ENCODE measurements around the gene MRPS26. TPM values are rescaled to one million over a fixed set of nuclear protein-coding genes. Genes with fewer than 3 reads are reported as not detected.
"Not testable (repeated sequence)": the region's sequence is repeated elsewhere in the genome, so short reads cannot be mapped to it uniquely, and the experiment has no call there.

Gene MRPS26
- total RNA-seq, 4 donors from 2014 or later, result 42.7 to 88.3 (median 54.3) TPM

GRCh38 chr20:3014662-3015061, 31.2 kb upstream of the MRPS26 start:
- H3K4me3 ChIP-seq, result no peak overlapping the region
- peaks cover 0 to 15% (median 7%) of the 10 kb centered on the region in 4 donors for H3K36me3 ChIP-seq
- intact Hi-C loops (cut with DNase I; ENCODE audit: low total_unique reads), result no loop called here
- no peaks in the 10 kb centered on the region for H3K9me3 ChIP-seq
- in situ Hi-C loops (cut with MboI; ENCODE audit: low pct_ligation_motif_present in 1 of 4, low pct_unique_long_range_greater_than_20kb in 1 of 4, low sequenced_read_pairs in 3 of 4), result no loop called here
- 88 to 96% methylated on average over 3 of the region's 3 CpGs for WGBS, 2 donors (ENCODE audit: low coverage in 1 of 2)
- H3K27me3 ChIP-seq, result no peaks in the 10 kb centered on the region
- DNase-seq, result no peak
- TF ChIP-seq POLR2AphosphoS5 (IDR thresholded peaks at IDR 0.05), result no peak
- no peak for TF ChIP-seq POLR2A (IDR thresholded peaks at IDR 0.05)
- TF ChIP-seq, protein P1, sequence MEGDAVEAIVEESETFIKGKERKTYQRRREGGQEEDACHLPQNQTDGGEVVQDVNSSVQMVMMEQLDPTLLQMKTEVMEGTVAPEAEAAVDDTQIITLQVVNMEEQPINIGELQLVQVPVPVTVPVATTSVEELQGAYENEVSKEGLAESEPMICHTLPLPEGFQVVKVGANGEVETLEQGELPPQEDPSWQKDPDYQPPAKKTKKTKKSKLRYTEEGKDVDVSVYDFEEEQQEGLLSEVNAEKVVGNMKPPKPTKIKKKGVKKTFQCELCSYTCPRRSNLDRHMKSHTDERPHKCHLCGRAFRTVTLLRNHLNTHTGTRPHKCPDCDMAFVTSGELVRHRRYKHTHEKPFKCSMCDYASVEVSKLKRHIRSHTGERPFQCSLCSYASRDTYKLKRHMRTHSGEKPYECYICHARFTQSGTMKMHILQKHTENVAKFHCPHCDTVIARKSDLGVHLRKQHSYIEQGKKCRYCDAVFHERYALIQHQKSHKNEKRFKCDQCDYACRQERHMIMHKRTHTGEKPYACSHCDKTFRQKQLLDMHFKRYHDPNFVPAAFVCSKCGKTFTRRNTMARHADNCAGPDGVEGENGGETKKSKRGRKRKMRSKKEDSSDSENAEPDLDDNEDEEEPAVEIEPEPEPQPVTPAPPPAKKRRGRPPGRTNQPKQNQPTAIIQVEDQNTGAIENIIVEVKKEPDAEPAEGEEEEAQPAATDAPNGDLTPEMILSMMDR (IDR thresholded peaks at IDR 0.05), result no peak
- TF ChIP-seq EP300 (IDR thresholded peaks at IDR 0.05; ENCODE audit: low read depth), result no peak
- no peak overlapping the region for H3K27ac ChIP-seq
- H3K4me1 ChIP-seq, result no peaks in the 10 kb centered on the region

- H3K27ac ChIP-seq; H3K9me3 ChIP-seq; H3K4me3 ChIP-seq; in situ Hi-C loops (cut with MboI; ENCODE audit: low pct_ligation_motif_present in 1 of 4, low pct_unique_long_range_greater_than_20kb in 1 of 4, low sequenced_read_pairs in 3 of 4); DNase-seq; H3K27me3 ChIP-seq; intact Hi-C loops (cut with DNase I; ENCODE audit: low total_unique reads); H3K4me1 ChIP-seq: not testable (repeated sequence)
- peaks cover 0 to 15% (median 7%) of the 10 kb centered on the region in 4 donors for H3K36me3 ChIP-seq
- WGBS, 2 donors (ENCODE audit: low coverage in 1 of 2), result 91% methylated on average over 5 of the region's 5 CpGs; no CpG with 5 or more reads in 1 of the 2 donors
These were observed 30.6 kb upstream of the MRPS26 start for GRCh38 chr20:3015302-3015701.

- intact Hi-C loops (cut with DNase I; ENCODE audit: low total_unique reads) (no loop called here), in situ Hi-C loops (cut with MboI; ENCODE audit: low pct_ligation_motif_present in 1 of 4, low pct_unique_long_range_greater_than_20kb in 1 of 4, low sequenced_read_pairs in 3 of 4) (no loop called here)
- H3K4me3 ChIP-seq, result no peak overlapping the region
- peaks cover 0 to 35% (median 11%) of the 10 kb centered on the region in 4 donors for H3K36me3 ChIP-seq
- DNase-seq, result no peak
- TF ChIP-seq, protein P1 (IDR thresholded peaks at IDR 0.05), result no peak
- TF ChIP-seq POLR2A (IDR thresholded peaks at IDR 0.05) (no peak), POLR2AphosphoS5 (IDR thresholded peaks at IDR 0.05) (no peak), EP300 (IDR thresholded peaks at IDR 0.05; ENCODE audit: low read depth) (no peak)
- no peaks in the 10 kb centered on the region for H3K4me1 ChIP-seq
- H3K27me3 ChIP-seq, result no peaks in the 10 kb centered on the region
- no peak overlapping the region for H3K27ac ChIP-seq
- 90% methylated on average over 4 of the region's 4 CpGs; no CpG with 5 or more reads in 1 of the 2 donors for WGBS, 2 donors (ENCODE audit: low coverage in 1 of 2)
- H3K9me3 ChIP-seq, result no peaks in the 10 kb centered on the region
These were observed 24.5 kb upstream of the MRPS26 start for GRCh38 chr20:3021327-3021726.

DNA sequence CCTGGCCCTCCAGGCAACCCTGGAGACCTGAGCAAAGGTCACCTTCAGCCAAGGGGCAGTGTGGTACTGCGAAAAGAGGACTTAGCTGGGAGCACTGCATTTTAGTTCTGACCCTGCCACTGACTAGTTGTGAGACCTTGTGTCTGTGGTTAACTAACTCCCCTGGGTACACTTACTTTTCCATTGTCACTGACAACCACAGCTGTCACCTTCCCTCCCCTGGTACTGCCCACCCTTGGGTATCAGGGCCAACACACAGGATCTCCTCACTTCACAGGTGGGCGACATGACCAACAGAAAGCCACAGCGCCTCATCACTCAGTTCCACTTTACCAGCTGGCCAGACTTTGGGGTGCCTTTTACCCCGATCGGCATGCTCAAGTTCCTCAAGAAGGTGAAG, 24.1 kb upstream of the MRPS26 start:
- in situ Hi-C loops (cut with MboI; ENCODE audit: low pct_ligation_motif_present in 1 of 4, low pct_unique_long_range_greater_than_20kb in 1 of 4, low sequenced_read_pairs in 3 of 4) (no loop called here), intact Hi-C loops (cut with DNase I; ENCODE audit: low total_unique reads) (no loop called here)
- no peaks in the 10 kb centered on the region for H3K27me3 ChIP-seq
- H3K36me3 ChIP-seq, result peaks cover 0 to 39% (median 10%) of the 10 kb centered on the region in 4 donors
- no peak overlapping the region for H3K27ac ChIP-seq
- H3K9me3 ChIP-seq, result no peaks in the 10 kb centered on the region
- H3K4me3 ChIP-seq, result no peak overlapping the region
- 93% methylated on average over 5 of the region's 5 CpGs; no CpG with 5 or more reads in 1 of the 2 donors for WGBS, 2 donors (ENCODE audit: low coverage in 1 of 2)
- TF ChIP-seq POLR2AphosphoS5 (IDR thresholded peaks at IDR 0.05) (no peak), POLR2A (IDR thresholded peaks at IDR 0.05) (no peak), EP300 (IDR thresholded peaks at IDR 0.05; ENCODE audit: low read depth) (no peak)
- TF ChIP-seq, protein P1 (IDR thresholded peaks at IDR 0.05), result no peak
- DNase-seq, result no peak
- no peaks in the 10 kb centered on the region for H3K4me1 ChIP-seq

DNA sequence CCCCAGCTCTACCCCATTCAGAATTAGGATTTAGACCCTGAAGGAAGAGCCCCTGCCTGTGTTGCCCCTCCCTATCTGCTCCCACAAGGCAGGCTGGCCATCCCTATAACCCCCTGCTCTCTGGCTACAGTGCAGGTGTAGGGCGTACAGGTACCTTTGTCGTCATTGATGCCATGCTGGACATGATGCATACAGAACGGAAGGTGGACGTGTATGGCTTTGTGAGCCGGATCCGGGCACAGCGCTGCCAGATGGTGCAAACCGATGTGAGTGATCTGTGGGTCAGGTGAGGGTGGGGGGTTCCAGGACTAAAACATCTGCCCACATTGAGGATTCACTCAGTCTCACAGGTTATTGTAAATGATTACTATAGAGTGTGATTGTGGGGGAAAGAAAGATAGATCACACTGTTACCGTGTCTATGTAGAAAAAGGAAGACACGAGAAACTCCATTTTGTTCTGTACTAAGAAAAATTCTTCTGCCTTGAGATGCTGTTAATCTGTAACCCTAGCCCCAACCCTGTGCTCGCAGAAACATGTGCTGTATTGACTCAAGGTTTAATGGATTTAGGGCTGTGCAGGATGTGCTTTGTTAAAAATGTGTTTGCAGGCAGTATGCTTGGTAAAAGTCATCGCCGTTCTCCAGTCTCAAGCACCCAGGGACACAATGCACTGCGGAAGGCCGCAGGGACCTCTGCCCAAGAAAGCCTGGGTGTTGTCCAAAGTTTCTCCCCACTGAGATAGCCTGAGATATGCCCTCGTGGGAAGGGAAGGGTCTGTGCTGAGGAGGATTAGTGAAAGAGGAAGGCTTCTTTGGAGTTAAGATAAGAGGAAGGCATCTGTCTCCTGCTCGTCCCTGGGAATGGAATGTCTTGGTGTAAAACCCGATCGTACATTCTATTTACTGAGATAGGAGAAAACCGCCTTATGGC, 23.0 kb upstream of the MRPS26 start:
- peaks cover 0 to 42% (median 7%) of the 10 kb centered on the region in 4 donors for H3K36me3 ChIP-seq
- 60 to 67% methylated on average over 10 to 20 of the region's 20 CpGs for WGBS, 2 donors (ENCODE audit: low coverage in 1 of 2)
- H3K27ac ChIP-seq; H3K4me3 ChIP-seq; intact Hi-C loops (cut with DNase I; ENCODE audit: low total_unique reads); H3K27me3 ChIP-seq; DNase-seq; H3K9me3 ChIP-seq; in situ Hi-C loops (cut with MboI; ENCODE audit: low pct_ligation_motif_present in 1 of 4, low pct_unique_long_range_greater_than_20kb in 1 of 4, low sequenced_read_pairs in 3 of 4); H3K4me1 ChIP-seq: not testable (repeated sequence)

All from transverse colon (tissue), 4 donors.